SK-N-SH (cell line): ENCODE measurements around the gene MAPK12.

Experiments used
- CTCF ChIP-seq: fragments of 200-600 bp; sonication (generic); IDR thresholded peaks from 2 replicates; pipeline ENCODE4 v1.6.1; 2017; ENCODE audit warnings: antibody characterized with exemption, mild to moderate bottlenecking, moderate library complexity
- FOXJ3 ChIP-seq: sonication (generic); formaldehyde crosslinking; IDR thresholded peaks from 2 replicates; pipeline ENCODE4 v1.5.1; 2020; ENCODE audit warnings: mild to moderate bottlenecking, missing genetic modification reagents
- POLR2AphosphoS5 ChIP-seq: IDR thresholded peaks from 2 replicates; pipeline ENCODE4 v1.6.1; 2012; ENCODE audit warnings: low read depth, low read length
- RCOR1 ChIP-seq: fragments of 150-350 bp; IDR thresholded peaks from 2 replicates; pipeline ENCODE4 v1.6.1; 2017; ENCODE audit warnings: antibody characterized with exemption, low read length
- RFX5 ChIP-seq: IDR thresholded peaks from 2 replicates; pipeline ENCODE4 v1.6.1; 2012; ENCODE audit warnings: mild to moderate bottlenecking, improper control_type of control experiment, low read length
- SIN3A ChIP-seq: IDR thresholded peaks from 2 replicates; pipeline ENCODE4 v1.6.1; 2012; ENCODE audit warnings: low read depth, mild to moderate bottlenecking, low read length, moderate library complexity, borderline replicate concordance
- SMC3 ChIP-seq: IDR thresholded peaks from 2 replicates; pipeline ENCODE4 v1.6.1; 2012; ENCODE audit warnings: low read depth, low read length, improper control_type of control experiment
- TCF12 ChIP-seq: IDR thresholded peaks from 2 replicates; pipeline ENCODE4 v1.4.0; 2012
- TEAD4 ChIP-seq: IDR thresholded peaks from 2 replicates; pipeline ENCODE4 v1.4.0; 2012; ENCODE audit warnings: mild to moderate bottlenecking, borderline replicate concordance; ENCODE audit not compliant: insufficient read depth
- USF1 ChIP-seq: IDR thresholded peaks from 2 replicates; pipeline ENCODE4 v1.4.0; 2012; ENCODE audit warnings: low read depth, borderline replicate concordance
- ZBTB33 ChIP-seq: IDR thresholded peaks from 2 replicates; pipeline ENCODE4 v1.4.0; 2012; ENCODE audit warnings: low read depth, borderline replicate concordance

- TF ChIP-seq SIN3A: no peak
- no peak for TF ChIP-seq SMC3
- TF ChIP-seq CTCF: no peak
- no peak for TF ChIP-seq TCF12
- no peak for TF ChIP-seq RFX5
- TF ChIP-seq ZBTB33: no peak
- no peak for TF ChIP-seq TEAD4
- no peak for TF ChIP-seq FOXJ3 (CRISPR knock-in tag)
- TF ChIP-seq RCOR1: no peak
- TF ChIP-seq POLR2AphosphoS5: no peak
- TF ChIP-seq USF1: no peak
Measured at GRCh38 chr22:50226063-50226874, 35.2 kb downstream of the MAPK12 start.
